GM13976 (cell line): Measurements from ENCODE around the gene LRRC74A.

Source experiments
- DNase-seq: peaks from one replicate; pipeline ENCODE4 v3.0.0; 2012; ENCODE audit warnings: low spot score
- CTCF ChIP-seq: IDR thresholded peaks from 2 replicates; pipeline ENCODE4 v1.5.1; 2012; ENCODE audit warnings: borderline replicate concordance, mild to moderate bottlenecking; ENCODE audit not compliant: insufficient read depth; ENCODE audit errors: extremely low read depth, missing control alignments, control extremely low read depth
- in situ Hi-C: fragments of 300-500 bp; cut with MboI; formaldehyde crosslinking; loops from one replicate; pipeline ENCODE4 v1.12.0; 2022; ENCODE audit warnings: low sequenced_read_pairs, mixed read lengths, inconsistent platforms; ENCODE audit not compliant: unreplicated experiment

The LRRC74A gene

GRCh38 chr14:76880449-76880848 lies 54.2 kb downstream of the LRRC74A start:
- TF ChIP-seq CTCF, result no peak
- in situ Hi-C loops, result loop anchor here (10.0 kb wide), 1 partner anchor 184 kb away; no protein-coding TSS in a partner anchor
- no peak for DNase-seq

- no peak for TF ChIP-seq CTCF
- in situ Hi-C loops, result loop anchor here (10.0 kb wide), 1 partner anchor 183 kb away; no protein-coding TSS in a partner anchor
- DNase-seq, result no peak
Measured at GRCh38 chr14:76881348-76881747, 55.1 kb downstream of the LRRC74A start.

- TF ChIP-seq CTCF, result no peak
- in situ Hi-C loops, result loop anchor here (10.0 kb wide), 1 partner anchor 182 kb away; no protein-coding TSS in a partner anchor
- no peak for DNase-seq
Measured at GRCh38 chr14:76882651-76883050, 56.4 kb downstream of the LRRC74A start.

- DNase-seq, result no peak
- in situ Hi-C loops, result loop anchor here (10.0 kb wide), 1 partner anchor 181 kb away; no protein-coding TSS in a partner anchor
- no peak for TF ChIP-seq CTCF
Measured at GRCh38 chr14:76883447-76883846, 57.2 kb downstream of the LRRC74A start.

GRCh38 chr14:76884394-76884793 lies 58.2 kb downstream of the LRRC74A start:
- DNase-seq, result no peak
- in situ Hi-C loops, result loop anchor here (10.0 kb wide), 1 partner anchor 180 kb away; no protein-coding TSS in a partner anchor
- no peak for TF ChIP-seq CTCF

GRCh38 chr14:76884853-76885276 lies 58.7 kb downstream of the LRRC74A start:
- in situ Hi-C loops, result loop anchor here (10.0 kb wide), 1 partner anchor 180 kb away; no protein-coding TSS in a partner anchor
- no peak for TF ChIP-seq CTCF
- DNase-seq, result no peak
